ENCODE data around the gene PHF23.

The PHF23 gene

DNA sequence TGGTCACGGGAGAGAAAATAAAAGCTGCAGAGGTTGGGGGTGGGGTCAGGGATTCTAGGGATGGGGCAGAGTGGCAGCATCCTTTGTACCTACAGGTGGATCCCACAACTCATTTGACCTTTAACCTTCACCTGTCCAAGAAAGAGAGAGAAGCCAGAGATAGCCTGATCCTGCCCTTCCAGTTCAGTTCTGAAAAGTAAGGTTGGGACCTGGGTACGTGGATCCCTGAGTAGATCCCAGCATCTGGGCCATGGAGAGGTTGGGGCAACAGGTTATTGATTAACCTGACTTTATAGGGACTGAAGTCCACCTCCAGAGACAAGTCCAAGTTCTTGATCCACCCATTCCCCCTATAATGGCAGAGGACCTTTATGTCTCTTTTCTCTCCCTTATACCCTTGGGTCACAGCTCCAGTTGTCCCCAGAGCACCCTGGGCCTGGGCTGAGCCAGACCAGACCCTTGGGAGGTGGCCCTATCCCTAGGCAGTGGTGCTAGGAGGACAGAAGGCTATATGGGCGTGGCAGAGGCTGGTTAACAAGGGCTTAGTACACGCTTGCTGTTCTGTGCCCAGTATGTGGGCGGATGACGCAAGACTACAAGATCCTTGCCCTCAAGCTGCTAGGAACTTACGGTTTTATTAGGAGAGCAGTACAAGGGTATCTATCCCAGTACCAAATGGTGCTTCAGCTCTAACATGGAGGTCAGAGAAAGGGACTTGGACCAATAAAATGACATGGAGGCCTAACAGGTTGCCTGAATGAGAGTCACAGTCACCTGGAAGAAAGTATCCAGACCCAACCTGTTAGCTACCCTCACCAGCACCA lies 19.7 kb upstream of the PHF23 start:
- Histone ChIP-seq H3K27me3 (ENCODE audit: control insufficient read depth in 1 of 2, insufficient read depth in 2 of 2, low read length in 2 of 2) (peaks cover 0 to 12% of the 10 kb centered on the region in 2 donors), H3K4me1 (ENCODE audit: control insufficient read depth in 1 of 2, insufficient read depth in 2 of 2, low read length in 2 of 2) (peaks cover 12 to 48% of the 10 kb centered on the region in 2 donors), H3K36me3 (ENCODE audit: control insufficient read depth in 1 of 2, insufficient read depth in 2 of 2, low read length in 2 of 2) (peaks cover 20 to 53% of the 10 kb centered on the region in 2 donors), H3K9ac (ENCODE audit: low read depth in 1 of 2, low read length in 2 of 2) (peak overlapping the region; percentile 94 to 98), H3K27ac (ENCODE audit: low read depth, low read length) (peak overlapping the region; percentile 86), H3K4me3 (ENCODE audit: low read depth in 1 of 2, low read length in 2 of 2) (peak overlapping the region; percentile 66 to 92), H3K9me3 (ENCODE audit: control insufficient read depth in 1 of 2, low read length in 2 of 2) (no peaks in the 10 kb centered on the region)

GRCh38 chr17:7256766-7257456 lies 17.7 kb upstream of the PHF23 start:
- H3K27me3 ChIP-seq (ENCODE audit: control insufficient read depth in 1 of 2, insufficient read depth in 2 of 2, low read length in 2 of 2): no peaks in the 10 kb centered on the region
- no peak overlapping the region for H3K27ac ChIP-seq (ENCODE audit: low read depth, low read length)
- H3K4me1 ChIP-seq (ENCODE audit: control insufficient read depth in 1 of 2, insufficient read depth in 2 of 2, low read length in 2 of 2): peaks cover 21 to 45% of the 10 kb centered on the region in 2 donors
- no peaks in the 10 kb centered on the region for H3K9me3 ChIP-seq (ENCODE audit: control insufficient read depth in 1 of 2, low read length in 2 of 2)
- no peak overlapping the region for H3K4me3 ChIP-seq (ENCODE audit: low read depth in 1 of 2, low read length in 2 of 2)
- H3K9ac ChIP-seq (ENCODE audit: low read depth in 1 of 2, low read length in 2 of 2): no peak overlapping the region
- H3K36me3 ChIP-seq (ENCODE audit: control insufficient read depth in 1 of 2, insufficient read depth in 2 of 2, low read length in 2 of 2): peaks cover 20 to 53% of the 10 kb centered on the region in 2 donors

- Histone ChIP-seq H3K4me3 (ENCODE audit: low read depth in 1 of 2, low read length in 2 of 2) (no peak overlapping the region), H3K4me1 (ENCODE audit: control insufficient read depth in 1 of 2, insufficient read depth in 2 of 2, low read length in 2 of 2) (peaks cover 30 to 53% of the 10 kb centered on the region in 2 donors), H3K36me3 (ENCODE audit: control insufficient read depth in 1 of 2, insufficient read depth in 2 of 2, low read length in 2 of 2) (peaks cover 13 to 46% of the 10 kb centered on the region in 2 donors), H3K9ac (ENCODE audit: low read depth in 1 of 2, low read length in 2 of 2) (peak overlapping the region in 1 of 2 donors; percentile 32), H3K9me3 (ENCODE audit: control insufficient read depth in 1 of 2, low read length in 2 of 2) (no peaks in the 10 kb centered on the region), H3K27me3 (ENCODE audit: control insufficient read depth in 1 of 2, insufficient read depth in 2 of 2, low read length in 2 of 2) (no peaks in the 10 kb centered on the region), H3K27ac (ENCODE audit: low read depth, low read length) (no peak overlapping the region)
These were observed 15.3 kb upstream of the PHF23 start for GRCh38 chr17:7254511-7254910.

- Histone ChIP-seq H3K36me3 (ENCODE audit: control insufficient read depth in 1 of 2, insufficient read depth in 2 of 2, low read length in 2 of 2) (peaks cover 10 to 32% of the 10 kb centered on the region in 2 donors), H3K4me1 (ENCODE audit: control insufficient read depth in 1 of 2, insufficient read depth in 2 of 2, low read length in 2 of 2) (peaks cover 24 to 54% of the 10 kb centered on the region in 2 donors), H3K4me3 (ENCODE audit: low read depth in 1 of 2, low read length in 2 of 2) (peak overlapping the region; percentile 79 to 90), H3K27me3 (ENCODE audit: control insufficient read depth in 1 of 2, insufficient read depth in 2 of 2, low read length in 2 of 2) (no peaks in the 10 kb centered on the region), H3K9me3 (ENCODE audit: control insufficient read depth in 1 of 2, low read length in 2 of 2) (no peaks in the 10 kb centered on the region), H3K27ac (ENCODE audit: low read depth, low read length) (no peak overlapping the region), H3K9ac (ENCODE audit: low read depth in 1 of 2, low read length in 2 of 2) (peak overlapping the region; percentile 87 to 97)
These were observed 13.8 kb upstream of the PHF23 start for GRCh38 chr17:7253082-7253481.

- H3K27me3 ChIP-seq (ENCODE audit: control insufficient read depth in 1 of 2, insufficient read depth in 2 of 2, low read length in 2 of 2): no peaks in the 10 kb centered on the region
- no peaks in the 10 kb centered on the region for H3K9me3 ChIP-seq (ENCODE audit: control insufficient read depth in 1 of 2, low read length in 2 of 2)
- H3K9ac ChIP-seq (ENCODE audit: low read depth in 1 of 2, low read length in 2 of 2): peak within 1 kb of the TSS; percentile 89 to 97
- peak within 1 kb of the TSS; percentile 79 to 90 for H3K4me3 ChIP-seq (ENCODE audit: low read depth in 1 of 2, low read length in 2 of 2)
- peaks cover 10 to 28% of the 10 kb centered on the region in 2 donors for H3K36me3 ChIP-seq (ENCODE audit: control insufficient read depth in 1 of 2, insufficient read depth in 2 of 2, low read length in 2 of 2)
- peak within 1 kb of the TSS; percentile 100 for H3K27ac ChIP-seq (ENCODE audit: low read depth, low read length)
- H3K4me1 ChIP-seq (ENCODE audit: control insufficient read depth in 1 of 2, insufficient read depth in 2 of 2, low read length in 2 of 2): peaks cover 24 to 54% of the 10 kb centered on the region in 2 donors
These were observed 13.2 kb upstream of the PHF23 start, which contains the start of gene ELP5 for GRCh38 chr17:7252176-7253043. ELP5 (plus strand) TSS chr17:7252215; CDS start chr17:7252551, 336 bp downstream.

DNA sequence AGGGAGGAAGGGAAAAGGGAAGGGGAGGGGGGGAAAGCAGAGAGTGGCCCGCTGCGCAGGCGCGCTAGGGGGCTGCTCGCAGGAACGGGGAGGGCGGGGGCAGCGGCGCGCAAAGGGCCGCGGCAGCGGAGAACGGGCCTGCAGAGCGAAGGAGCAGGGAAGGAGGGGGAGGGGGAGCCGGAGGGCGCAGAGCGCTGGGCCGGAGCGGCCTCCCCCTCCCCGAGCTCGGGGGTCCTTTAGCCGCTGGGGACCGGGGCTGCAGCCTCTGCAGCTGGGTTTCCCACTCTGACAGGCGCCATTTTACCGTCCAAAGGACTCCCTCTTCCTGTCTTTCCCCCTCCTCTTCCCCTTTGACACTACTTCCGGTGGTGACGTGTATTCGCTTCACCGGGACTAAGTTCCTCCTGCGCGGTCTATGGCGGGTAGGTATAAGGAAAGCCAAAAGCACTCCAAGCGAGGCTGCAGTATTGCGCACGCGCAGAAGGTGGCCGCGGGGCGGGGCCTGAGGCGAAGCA lies 12.5 kb upstream of the PHF23 start, which contains the start of gene CTDNEP1:
Gene CTDNEP1 (minus strand): TSS at position 74 of the 515 bp plus-strand sequence. CDS start 438 bp downstream, outside the sequence.
- Histone ChIP-seq H3K27ac (ENCODE audit: low read depth, low read length) (peak within 1 kb of the TSS; percentile 100), H3K27me3 (ENCODE audit: control insufficient read depth in 1 of 2, insufficient read depth in 2 of 2, low read length in 2 of 2) (no peaks in the 10 kb centered on the region), H3K4me1 (ENCODE audit: control insufficient read depth in 1 of 2, insufficient read depth in 2 of 2, low read length in 2 of 2) (peaks cover 24 to 53% of the 10 kb centered on the region in 2 donors), H3K9ac (ENCODE audit: low read depth in 1 of 2, low read length in 2 of 2) (peak within 1 kb of the TSS; percentile 89 to 97), H3K9me3 (ENCODE audit: control insufficient read depth in 1 of 2, low read length in 2 of 2) (no peaks in the 10 kb centered on the region), H3K36me3 (ENCODE audit: control insufficient read depth in 1 of 2, insufficient read depth in 2 of 2, low read length in 2 of 2) (peaks cover 10 to 29% of the 10 kb centered on the region in 2 donors), H3K4me3 (ENCODE audit: low read depth in 1 of 2, low read length in 2 of 2) (peak within 1 kb of the TSS; percentile 79 to 90)

GRCh38 chr17:7250695-7251627 lies 11.7 kb upstream of the PHF23 start:
- Histone ChIP-seq H3K27ac (ENCODE audit: low read depth, low read length) (peak overlapping the region; percentile 100), H3K27me3 (ENCODE audit: control insufficient read depth in 1 of 2, insufficient read depth in 2 of 2, low read length in 2 of 2) (no peaks in the 10 kb centered on the region), H3K4me3 (ENCODE audit: low read depth in 1 of 2, low read length in 2 of 2) (peak overlapping the region; percentile 79 to 90), H3K36me3 (ENCODE audit: control insufficient read depth in 1 of 2, insufficient read depth in 2 of 2, low read length in 2 of 2) (peaks cover 18 to 29% of the 10 kb centered on the region in 2 donors), H3K9ac (ENCODE audit: low read depth in 1 of 2, low read length in 2 of 2) (peak overlapping the region; percentile 89 to 97), H3K4me1 (ENCODE audit: control insufficient read depth in 1 of 2, insufficient read depth in 2 of 2, low read length in 2 of 2) (peaks cover 24 to 46% of the 10 kb centered on the region in 2 donors), H3K9me3 (ENCODE audit: control insufficient read depth in 1 of 2, low read length in 2 of 2) (no peaks in the 10 kb centered on the region)

- Histone ChIP-seq H3K4me3 (ENCODE audit: low read depth in 1 of 2, low read length in 2 of 2) (peak overlapping the region; percentile 79 to 90), H3K27ac (ENCODE audit: low read depth, low read length) (no peak overlapping the region), H3K9ac (ENCODE audit: low read depth in 1 of 2, low read length in 2 of 2) (peak overlapping the region; percentile 89 to 97)
These were observed 10.6 kb upstream of the PHF23 start for GRCh38 chr17:7249830-7250229.

More at GRCh38 chr17:7249830-7250229, 10.6 kb upstream of the PHF23 start:
- H3K36me3 ChIP-seq (ENCODE audit: control insufficient read depth in 1 of 2, insufficient read depth in 2 of 2, low read length in 2 of 2): peaks cover 20 to 27% of the 10 kb centered on the region in 2 donors
- no peaks in the 10 kb centered on the region for H3K27me3 ChIP-seq (ENCODE audit: control insufficient read depth in 1 of 2, insufficient read depth in 2 of 2, low read length in 2 of 2)
- H3K4me1 ChIP-seq (ENCODE audit: control insufficient read depth in 1 of 2, insufficient read depth in 2 of 2, low read length in 2 of 2): peaks cover 24 to 43% of the 10 kb centered on the region in 2 donors
- no peaks in the 10 kb centered on the region for H3K9me3 ChIP-seq (ENCODE audit: control insufficient read depth in 1 of 2, low read length in 2 of 2)
